ENCODE results near the gene SPRR2A.

DNA sequence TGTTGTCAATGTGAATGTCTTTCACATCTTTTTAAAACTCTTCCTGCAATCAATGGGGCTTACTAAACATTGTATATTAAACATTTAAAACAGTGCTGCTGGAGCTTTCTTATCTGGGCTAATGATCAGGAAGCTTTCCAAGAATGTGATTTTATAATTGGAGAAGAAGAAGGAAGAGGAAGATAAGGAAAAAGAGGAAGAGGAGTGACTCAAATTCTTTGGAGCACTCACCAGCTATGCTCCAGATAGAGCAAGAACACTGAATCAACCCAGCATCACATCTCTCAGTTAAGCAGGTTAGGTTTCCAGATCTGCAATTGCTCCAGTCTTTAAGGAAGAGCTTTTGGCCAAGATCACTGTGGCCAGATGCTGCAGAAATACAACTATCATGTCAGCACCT is 38.5 kb upstream of the SPRR2A start:
- TF ChIP-seq, protein P1, sequence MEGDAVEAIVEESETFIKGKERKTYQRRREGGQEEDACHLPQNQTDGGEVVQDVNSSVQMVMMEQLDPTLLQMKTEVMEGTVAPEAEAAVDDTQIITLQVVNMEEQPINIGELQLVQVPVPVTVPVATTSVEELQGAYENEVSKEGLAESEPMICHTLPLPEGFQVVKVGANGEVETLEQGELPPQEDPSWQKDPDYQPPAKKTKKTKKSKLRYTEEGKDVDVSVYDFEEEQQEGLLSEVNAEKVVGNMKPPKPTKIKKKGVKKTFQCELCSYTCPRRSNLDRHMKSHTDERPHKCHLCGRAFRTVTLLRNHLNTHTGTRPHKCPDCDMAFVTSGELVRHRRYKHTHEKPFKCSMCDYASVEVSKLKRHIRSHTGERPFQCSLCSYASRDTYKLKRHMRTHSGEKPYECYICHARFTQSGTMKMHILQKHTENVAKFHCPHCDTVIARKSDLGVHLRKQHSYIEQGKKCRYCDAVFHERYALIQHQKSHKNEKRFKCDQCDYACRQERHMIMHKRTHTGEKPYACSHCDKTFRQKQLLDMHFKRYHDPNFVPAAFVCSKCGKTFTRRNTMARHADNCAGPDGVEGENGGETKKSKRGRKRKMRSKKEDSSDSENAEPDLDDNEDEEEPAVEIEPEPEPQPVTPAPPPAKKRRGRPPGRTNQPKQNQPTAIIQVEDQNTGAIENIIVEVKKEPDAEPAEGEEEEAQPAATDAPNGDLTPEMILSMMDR (IDR thresholded peaks at IDR 0.05): no peak
- no peak for TF ChIP-seq POLR2AphosphoS5 (IDR thresholded peaks at IDR 0.05)
